Thyroid gland (tissue), 4 donors: ENCODE measurements around the gene TBC1D22A. TPM values are rescaled to one million over a fixed set of nuclear protein-coding genes. Genes with fewer than 3 reads are reported as not detected.

Experiments used
- DNase-seq, 2 donors: peaks; one replicate each; pipeline ENCODE4 v3.0.0-alpha.2; 2019
- H3K27ac ChIP-seq, 3 donors: fragments of 200-600 bp; sonication (generic); 1 replicate in 2 of 3; 2 replicates in 1 of 3; pipeline ENCODE4 v1.5.1; 2016 to 2019; ENCODE audit warnings: mild to moderate bottlenecking in 1 of 3, moderate library complexity in 1 of 3
- H3K27me3 ChIP-seq: fragments of 200-600 bp; sonication (generic); one replicate; pipeline ENCODE4 v1.5.1; 2019
- H3K36me3 ChIP-seq, 2 donors: fragments of 200-600 bp; sonication (generic); one replicate each; pipeline ENCODE4 v1.5.1; 2016 to 2019
- H3K4me1 ChIP-seq, 2 donors: fragments of 200-600 bp; sonication (generic); one replicate each; pipeline ENCODE4 v1.5.1; 2017 to 2019
- H3K4me3 ChIP-seq, 3 donors: fragments of 200-600 bp; sonication (generic); replicated peaks in 1 of 3; 1 replicate in 2 of 3; 2 replicates in 1 of 3; pipeline ENCODE4 v1.5.1; 2016; ENCODE audit warnings: mild to moderate bottlenecking in 1 of 3
- H3K9me3 ChIP-seq: fragments of 200-600 bp; sonication (generic); one replicate; pipeline ENCODE4 v1.5.1; 2017
- CTCF ChIP-seq, 6 experiments: fragments of 200-600 bp in 3 of 6; fragments of 450-650 bp in 3 of 6; sonication (generic) in 3 of 6; IDR thresholded peaks; one replicate each; pipeline ENCODE4 v1.5.1; 2016 to 2019; ENCODE audit warnings: antibody characterized with exemption in 6 of 6, mild to moderate bottlenecking in 2 of 6, inconsistent platforms in 1 of 6, moderate library complexity in 1 of 6
- POLR2A ChIP-seq, 2 donors: fragments of 450-650 bp; IDR thresholded peaks; one replicate each; pipeline ENCODE4 v1.6.1; 2017; ENCODE audit warnings: antibody characterized with exemption in 2 of 2, mild to moderate bottlenecking in 2 of 2, moderate library complexity in 1 of 2
- WGBS, 2 donors: methylation state at CpG; one replicate each; pipeline ENCODE4 v1.1.5; 2017; 5-methylcytosine and 5-hydroxymethylcytosine counted together
- intact Hi-C: fragments of 100-400 bp; cut with DNase I; formaldehyde crosslinking; loops from one replicate; pipeline ENCODE4 v1.15.1; 2023
- total RNA-seq, 4 donors: library from RNA; depleted of rRNA; stranded (reverse); fragments of >200 nt; gene quantifications; one replicate each; pipeline ENCODE4 v1.2.3, GENCODE V29; 2016

The TBC1D22A gene
- total RNA-seq, 4 donors from 2014 or later: 26.7 to 34.6 (median 33.2) TPM

- Histone ChIP-seq H3K27ac (no peak overlapping the region), H3K4me1 (peaks cover 0 to 6% of the 10 kb centered on the region in 2 donors), H3K4me3 (no peak overlapping the region), H3K9me3 (no peaks in the 10 kb centered on the region), H3K36me3 (no peaks in the 10 kb centered on the region), H3K27me3 (no peaks in the 10 kb centered on the region)
- 45 to 52% methylated on average over 15 of the region's 15 CpGs for WGBS, 2 donors
- no peak for TF ChIP-seq CTCF (IDR thresholded peaks at IDR 0.05)
- TF ChIP-seq POLR2A (IDR thresholded peaks at IDR 0.05): no peak
- intact Hi-C loops: no loop called here
- DNase-seq: peak; percentile 32 to 60
Measured at GRCh38 chr22:47195484-47196165, 433.2 kb downstream of the TBC1D22A start.

GRCh38 chr22:47196166-47196849 is 433.9 kb downstream of the TBC1D22A start:
- H3K4me3 ChIP-seq: no peak overlapping the region
- DNase-seq: no peak
- H3K9me3 ChIP-seq: no peaks in the 10 kb centered on the region
- intact Hi-C loops: no loop called here
- TF ChIP-seq CTCF (IDR thresholded peaks at IDR 0.05) (no peak), POLR2A (IDR thresholded peaks at IDR 0.05) (no peak)
- peaks cover 0 to 6% of the 10 kb centered on the region in 2 donors for H3K4me1 ChIP-seq
- 87 to 88% methylated on average over 5 of the region's 5 CpGs for WGBS, 2 donors
- H3K36me3 ChIP-seq: no peaks in the 10 kb centered on the region
- no peaks in the 10 kb centered on the region for H3K27me3 ChIP-seq
- H3K27ac ChIP-seq: no peak overlapping the region

GRCh38 chr22:47196881-47197772 is 434.7 kb downstream of the TBC1D22A start:
- 61 to 79% methylated on average over 12 to 25 of the region's 27 CpGs for WGBS, 2 donors
- DNase-seq: no peak
- no peaks in the 10 kb centered on the region for H3K36me3 ChIP-seq

GRCh38 chr22:47197773-47198500 is 435.5 kb downstream of the TBC1D22A start:
- no peaks in the 10 kb centered on the region for H3K9me3 ChIP-seq
- WGBS, 2 donors: 83% methylated on average over 19 to 24 of the region's 25 CpGs
- TF ChIP-seq POLR2A (IDR thresholded peaks at IDR 0.05) (no peak), CTCF (IDR thresholded peaks at IDR 0.05) (no peak)
- H3K27ac ChIP-seq: no peak overlapping the region
- H3K4me3 ChIP-seq: no peak overlapping the region
- H3K27me3 ChIP-seq: no peaks in the 10 kb centered on the region
- intact Hi-C loops: no loop called here
- peaks cover 0 to 6% of the 10 kb centered on the region in 2 donors for H3K4me1 ChIP-seq
- H3K36me3 ChIP-seq: no peaks in the 10 kb centered on the region
- DNase-seq: no peak

More at GRCh38 chr22:47196881-47197772, 434.7 kb downstream of the TBC1D22A start:
- Histone ChIP-seq H3K9me3 (no peaks in the 10 kb centered on the region), H3K27ac (no peak overlapping the region), H3K4me1 (peaks cover 0 to 6% of the 10 kb centered on the region in 2 donors), H3K27me3 (no peaks in the 10 kb centered on the region), H3K4me3 (no peak overlapping the region)
- TF ChIP-seq CTCF (IDR thresholded peaks at IDR 0.05) (no peak), POLR2A (IDR thresholded peaks at IDR 0.05) (no peak)
- intact Hi-C loops: no loop called here
